Measurements from ENCODE around the gene LRFN5. TPM values are rescaled to one million over a fixed set of nuclear protein-coding genes. Genes with fewer than 3 reads are reported as not detected.
A peak's percentile ranks its signal among the peaks of the same experiment; 100 is the strongest.

LRFN5 gene
- total and polyA plus RNA-seq, 9 donors: 5.6 to 13.7 (median 9.6) TPM

DNA sequence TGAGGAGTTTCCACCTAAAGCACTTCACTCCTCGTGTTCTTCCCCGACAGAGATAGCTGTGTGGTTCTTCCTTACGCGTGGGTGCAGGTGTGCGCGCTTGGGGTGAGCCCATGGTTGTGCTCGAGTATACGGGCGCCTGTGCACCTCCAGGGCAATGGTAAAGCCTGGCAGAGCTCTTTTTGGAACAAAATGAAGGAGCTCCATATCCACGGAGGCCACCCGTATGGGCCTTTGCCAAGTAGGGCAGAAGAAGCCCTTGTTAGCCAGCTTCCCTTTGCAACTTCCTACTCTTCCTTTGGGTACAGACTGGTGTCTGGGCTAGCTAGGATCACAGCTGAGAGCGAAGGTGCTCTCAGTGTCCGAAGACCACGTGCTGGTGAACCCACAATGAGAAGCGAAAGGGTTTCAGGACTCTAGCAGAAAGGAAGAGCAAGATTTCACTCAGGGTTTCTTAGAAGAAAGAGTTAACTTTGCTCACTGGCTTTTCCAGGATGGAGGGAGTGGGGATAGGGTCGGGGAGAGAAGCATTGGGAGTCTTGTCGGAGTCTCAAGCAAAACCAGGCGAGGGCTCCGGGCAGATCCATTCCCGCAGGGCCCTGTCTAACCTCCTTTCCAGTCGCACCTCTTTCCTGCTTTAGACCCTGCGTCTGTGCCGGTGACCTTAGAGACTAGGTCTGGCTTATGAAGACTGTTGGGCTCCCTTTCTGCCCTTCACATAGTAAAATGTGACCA is 960 bp upstream of the LRFN5 start:
- WGBS (ENCODE audit: insufficient coverage): 0% methylated on average over 16 of the region's 23 CpGs
- H3K4me1 ChIP-seq (ENCODE audit: control insufficient read depth, insufficient read depth, low read length): peaks cover 14% of the 10 kb centered on the region

DNA sequence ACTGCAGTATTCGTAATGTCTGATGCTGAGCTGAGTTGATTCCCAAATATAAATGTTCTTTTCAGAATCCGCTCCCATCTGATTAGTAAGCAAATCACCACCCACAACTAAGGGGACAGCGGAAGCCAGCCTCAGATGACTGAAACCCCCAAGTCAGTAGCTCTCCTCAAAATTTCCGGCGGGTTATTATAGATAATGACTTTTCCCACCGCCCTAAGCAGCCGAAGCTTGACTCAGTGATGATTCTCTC is 469 bp upstream of the LRFN5 start:
- peaks cover 8% of the 10 kb centered on the region for H3K27me3 ChIP-seq (ENCODE audit: control insufficient read depth, insufficient read depth, low read length)
- H3K4me1 ChIP-seq (ENCODE audit: control insufficient read depth, insufficient read depth, low read length): peaks cover 14% of the 10 kb centered on the region
- H3K4me3 ChIP-seq (ENCODE audit: low read length): peak overlapping the region; percentile 63
- H3K9me3 ChIP-seq (replicated peaks; ENCODE audit: control insufficient read depth, low read depth, low read length): no peaks in the 10 kb centered on the region
- no peak for DNase-seq
- whole genome bisulfite sequencing (ENCODE audit: insufficient coverage): 0% methylated on average over 2 of the region's 7 CpGs
- H3K36me3 ChIP-seq (ENCODE audit: control insufficient read depth, insufficient read depth, low read length): no peaks in the 10 kb centered on the region
- peak overlapping the region; percentile 96 for H3K27ac ChIP-seq (ENCODE audit: low read length)

More for the DNA sequence above, 960 bp upstream of the LRFN5 start:
- no peaks in the 10 kb centered on the region for H3K36me3 ChIP-seq (ENCODE audit: control insufficient read depth, insufficient read depth, low read length)
- peaks cover 8% of the 10 kb centered on the region for H3K27me3 ChIP-seq (ENCODE audit: control insufficient read depth, insufficient read depth, low read length)
- peak overlapping the region; percentile 63 for H3K4me3 ChIP-seq (ENCODE audit: low read length)
- peak overlapping the region; percentile 96 for H3K27ac ChIP-seq (ENCODE audit: low read length)
- no peaks in the 10 kb centered on the region for H3K9me3 ChIP-seq (replicated peaks; ENCODE audit: control insufficient read depth, low read depth, low read length)
- peak; percentile 92 for DNase-seq

DNA sequence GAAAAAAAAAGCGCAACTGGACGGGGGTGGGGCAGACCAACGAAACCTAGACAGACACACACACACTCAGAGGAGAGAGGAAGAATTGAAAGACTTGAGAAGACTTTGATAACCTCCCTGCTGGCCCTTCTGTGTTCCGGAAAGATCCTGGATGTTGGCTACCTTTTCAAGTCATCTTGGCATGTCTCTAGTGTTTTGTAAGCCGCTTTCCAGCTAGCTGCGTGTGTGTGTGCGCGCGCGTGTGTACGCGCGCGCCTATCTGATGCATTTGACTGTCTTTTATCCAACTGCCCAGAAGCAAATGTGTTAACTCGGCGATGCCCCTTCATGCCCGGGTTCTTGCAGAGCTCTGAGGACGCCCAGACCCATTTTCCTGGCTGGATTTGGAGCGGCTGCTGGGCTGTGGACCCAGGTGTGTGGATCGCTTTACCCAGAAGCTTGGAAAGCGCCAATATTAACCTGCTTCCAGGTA is 664 bp downstream of the LRFN5 start:
- Histone ChIP-seq H3K4me1 (ENCODE audit: control insufficient read depth, insufficient read depth, low read length) (peaks cover 10% of the 10 kb centered on the region), H3K27ac (ENCODE audit: low read length) (peak overlapping the region; percentile 96), H3K27me3 (ENCODE audit: control insufficient read depth, insufficient read depth, low read length) (peaks cover 8% of the 10 kb centered on the region), H3K36me3 (ENCODE audit: control insufficient read depth, insufficient read depth, low read length) (no peaks in the 10 kb centered on the region), H3K9me3 (replicated peaks; ENCODE audit: control insufficient read depth, low read depth, low read length) (no peaks in the 10 kb centered on the region), H3K4me3 (ENCODE audit: low read length) (peak overlapping the region; percentile 63)
- no peak for DNase-seq
- WGBS (ENCODE audit: insufficient coverage): 0% methylated on average over 18 of the region's 21 CpGs

DNA sequence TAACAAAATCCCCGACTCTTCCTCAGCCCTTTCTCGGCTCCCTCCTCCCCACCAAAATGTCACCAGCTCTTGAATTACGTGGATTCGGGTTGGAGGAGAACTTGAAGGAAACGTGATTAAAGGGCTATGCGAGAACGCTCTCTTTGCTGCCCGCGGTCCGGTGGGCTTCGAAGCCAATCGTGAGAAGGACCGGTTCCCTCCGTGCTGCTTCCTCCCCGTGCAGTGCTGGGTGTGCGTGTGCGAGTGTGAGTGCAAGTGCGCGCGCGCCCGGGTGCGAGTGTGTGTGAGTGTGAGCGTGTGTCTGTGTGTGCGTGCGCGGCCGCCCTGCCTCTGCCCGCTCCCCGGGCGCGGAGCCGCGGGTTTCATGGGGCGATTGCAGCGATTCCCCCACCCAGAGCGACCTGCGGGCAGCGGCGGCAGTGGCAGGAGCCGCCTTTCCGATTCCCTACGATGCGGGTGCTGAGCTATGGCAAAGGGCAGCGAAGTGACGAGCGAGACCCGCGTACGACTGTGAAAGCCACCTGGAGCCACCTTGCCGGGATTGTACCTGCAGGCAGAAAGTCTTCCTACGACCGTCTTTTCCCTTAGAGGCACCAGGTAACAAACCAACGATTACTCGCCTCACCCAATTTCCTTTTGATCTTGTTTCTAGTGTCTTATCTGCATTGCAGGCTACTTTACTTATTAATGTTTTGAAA is 1.4 kb downstream of the LRFN5 start:
- Histone ChIP-seq H3K9me3 (replicated peaks; ENCODE audit: control insufficient read depth, low read depth, low read length) (no peaks in the 10 kb centered on the region), H3K27me3 (ENCODE audit: control insufficient read depth, insufficient read depth, low read length) (peaks cover 8% of the 10 kb centered on the region), H3K27ac (ENCODE audit: low read length) (peak overlapping the region; percentile 96), H3K36me3 (ENCODE audit: control insufficient read depth, insufficient read depth, low read length) (no peaks in the 10 kb centered on the region), H3K4me3 (ENCODE audit: low read length) (peak overlapping the region; percentile 63), H3K4me1 (ENCODE audit: control insufficient read depth, insufficient read depth, low read length) (peaks cover 10% of the 10 kb centered on the region)
- DNase-seq: peak; percentile 51
- 0% methylated on average over 41 of the region's 55 CpGs for WGBS (ENCODE audit: insufficient coverage)

DNA sequence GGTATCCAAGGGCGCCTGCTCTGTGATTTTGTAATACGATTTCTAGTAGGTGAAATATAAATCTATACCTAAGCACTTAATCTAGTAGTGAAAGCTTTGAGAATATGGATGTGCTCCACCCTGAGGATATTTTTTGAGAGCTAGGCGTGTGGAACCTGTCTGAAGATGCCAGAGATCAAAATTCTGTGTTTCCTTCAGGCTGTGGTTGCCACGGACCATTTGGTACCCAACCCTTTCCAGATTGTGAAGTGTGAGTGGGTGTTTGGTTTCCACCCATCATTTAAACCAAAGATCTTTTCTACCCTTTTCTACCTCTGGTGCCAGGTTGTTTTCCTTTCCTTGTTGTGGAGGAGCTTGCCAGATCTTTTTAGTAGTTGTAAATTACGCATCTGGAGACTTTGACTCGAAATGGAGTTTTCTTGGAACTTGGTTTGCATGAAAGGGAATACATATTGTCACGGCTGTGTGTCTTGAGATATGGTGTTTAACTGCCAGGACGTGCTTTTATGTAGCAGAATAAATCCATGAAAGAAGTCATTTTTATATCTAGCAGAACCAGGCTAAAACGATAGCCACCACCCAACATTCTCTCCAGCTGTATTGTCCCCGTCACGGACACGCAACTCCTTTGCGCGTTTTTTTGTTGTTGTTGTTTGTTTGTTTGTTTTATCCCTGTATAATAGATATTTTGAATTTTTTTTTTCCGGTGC is 2.2 kb downstream of the LRFN5 start:
- peak overlapping the region; percentile 63 for H3K4me3 ChIP-seq (ENCODE audit: low read length)
- no peaks in the 10 kb centered on the region for H3K36me3 ChIP-seq (ENCODE audit: control insufficient read depth, insufficient read depth, low read length)
- peaks cover 8% of the 10 kb centered on the region for H3K27me3 ChIP-seq (ENCODE audit: control insufficient read depth, insufficient read depth, low read length)
- H3K9me3 ChIP-seq (replicated peaks; ENCODE audit: control insufficient read depth, low read depth, low read length): no peaks in the 10 kb centered on the region
- WGBS (ENCODE audit: insufficient coverage): 0% methylated on average over 2 of the region's 15 CpGs
- peaks cover 10% of the 10 kb centered on the region for H3K4me1 ChIP-seq (ENCODE audit: control insufficient read depth, insufficient read depth, low read length)
- H3K27ac ChIP-seq (ENCODE audit: low read length): peak overlapping the region; percentile 96
- DNase-seq: peak; percentile 46

DNA sequence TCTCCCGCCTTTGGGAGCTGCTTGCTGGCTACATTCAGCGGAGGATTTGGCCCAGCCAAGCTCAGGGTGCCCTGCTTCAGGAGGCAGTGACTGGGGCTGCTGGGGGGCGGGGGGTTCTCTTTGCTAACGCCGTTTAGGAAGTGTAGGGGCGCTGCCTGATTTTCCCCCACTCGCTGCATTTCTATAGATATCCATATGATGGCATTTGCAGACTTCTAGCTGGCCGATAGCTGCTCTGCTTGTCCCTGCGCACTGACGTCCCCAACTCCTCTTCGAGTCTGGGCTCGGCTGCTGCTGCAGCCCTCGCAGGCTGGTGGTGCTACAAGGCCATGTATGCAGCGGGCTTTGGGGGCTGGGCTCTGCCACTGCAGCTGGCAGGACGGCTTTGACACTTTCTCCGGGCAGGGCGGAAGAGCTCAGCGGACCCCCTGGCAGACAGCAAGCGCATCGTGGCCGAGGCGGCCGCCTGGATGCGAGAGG is 3.1 kb downstream of the LRFN5 start:
- WGBS (ENCODE audit: insufficient coverage): 0% methylated on average over 11 of the region's 24 CpGs
- Histone ChIP-seq H3K4me1 (ENCODE audit: control insufficient read depth, insufficient read depth, low read length) (peaks cover 8% of the 10 kb centered on the region), H3K27ac (ENCODE audit: low read length) (peak overlapping the region; percentile 84), H3K9me3 (replicated peaks; ENCODE audit: control insufficient read depth, low read depth, low read length) (no peaks in the 10 kb centered on the region), H3K27me3 (ENCODE audit: control insufficient read depth, insufficient read depth, low read length) (peaks cover 8% of the 10 kb centered on the region), H3K36me3 (ENCODE audit: control insufficient read depth, insufficient read depth, low read length) (no peaks in the 10 kb centered on the region), H3K4me3 (ENCODE audit: low read length) (peak overlapping the region; percentile 63)
- peak; percentile 96 for DNase-seq

DNA sequence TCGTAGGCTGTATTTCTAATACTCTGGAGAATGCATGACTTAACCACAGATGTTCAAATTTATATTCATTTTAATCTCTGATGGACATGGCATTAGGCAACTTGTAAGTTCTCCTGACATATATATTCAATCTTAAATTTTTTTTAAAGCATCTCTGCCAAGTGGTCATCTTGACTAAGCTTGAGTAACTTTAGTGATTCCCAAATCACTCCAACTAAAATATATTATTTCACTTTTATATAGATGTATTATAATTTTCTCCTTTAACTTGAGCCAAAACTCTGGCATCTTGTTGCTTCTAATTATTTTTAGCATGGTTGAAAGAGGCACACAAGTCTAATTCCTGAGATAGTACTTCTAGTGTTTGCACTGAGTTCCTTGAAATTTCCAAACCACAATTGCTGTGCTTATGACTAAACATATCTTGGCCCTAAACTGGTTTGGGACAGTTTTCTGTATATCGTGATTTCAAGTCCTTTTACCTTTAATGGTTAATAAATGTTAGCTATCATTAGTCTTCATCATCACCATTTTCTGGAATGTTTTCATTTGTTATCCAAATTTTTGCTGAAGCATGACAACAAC is 8.4 kb downstream of the LRFN5 start:
- DNase-seq: no peak
- WGBS (ENCODE audit: insufficient coverage): no CpG with 5 or more reads among the region's 2 CpGs
- H3K4me1 ChIP-seq (ENCODE audit: control insufficient read depth, insufficient read depth, low read length): peaks cover under 1% of the 10 kb centered on the region
- H3K4me3 ChIP-seq (ENCODE audit: low read length): no peak overlapping the region
- no peaks in the 10 kb centered on the region for H3K27me3 ChIP-seq (ENCODE audit: control insufficient read depth, insufficient read depth, low read length)
- H3K36me3 ChIP-seq (ENCODE audit: control insufficient read depth, insufficient read depth, low read length): no peaks in the 10 kb centered on the region
- H3K9me3 ChIP-seq (replicated peaks; ENCODE audit: control insufficient read depth, low read depth, low read length): no peaks in the 10 kb centered on the region
- no peak overlapping the region for H3K27ac ChIP-seq (ENCODE audit: low read length)

DNA sequence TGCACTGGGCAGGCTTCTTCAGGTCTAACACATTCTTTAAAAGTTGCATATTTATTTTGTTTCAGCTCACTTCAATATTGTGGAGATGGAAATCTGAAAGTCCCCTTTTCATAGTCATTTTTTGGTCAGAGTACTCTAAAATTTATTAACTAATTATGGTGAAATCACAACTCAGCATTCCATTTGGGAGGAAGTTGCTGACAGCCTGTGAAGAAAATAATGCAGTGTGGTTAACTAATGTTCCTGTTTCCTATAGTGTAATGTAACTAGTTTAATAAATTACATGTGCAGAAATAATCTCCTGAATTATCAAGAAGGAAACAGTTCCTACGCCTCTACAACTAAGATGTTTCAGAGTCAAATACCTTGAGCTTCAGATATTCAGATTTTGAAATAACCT is 17.1 kb downstream of the LRFN5 start:
- H3K4me1 ChIP-seq (ENCODE audit: control insufficient read depth, insufficient read depth, low read length): no peaks in the 10 kb centered on the region
- no peaks in the 10 kb centered on the region for H3K27me3 ChIP-seq (ENCODE audit: control insufficient read depth, insufficient read depth, low read length)
- no peaks in the 10 kb centered on the region for H3K36me3 ChIP-seq (ENCODE audit: control insufficient read depth, insufficient read depth, low read length)
- no peak for DNase-seq
- H3K27ac ChIP-seq (ENCODE audit: low read length): no peak overlapping the region
- H3K9me3 ChIP-seq (replicated peaks; ENCODE audit: control insufficient read depth, low read depth, low read length): no peaks in the 10 kb centered on the region
- no peak overlapping the region for H3K4me3 ChIP-seq (ENCODE audit: low read length)
- no CpG with 5 or more reads among the region's 1 CpG for WGBS (ENCODE audit: insufficient coverage)

DNA sequence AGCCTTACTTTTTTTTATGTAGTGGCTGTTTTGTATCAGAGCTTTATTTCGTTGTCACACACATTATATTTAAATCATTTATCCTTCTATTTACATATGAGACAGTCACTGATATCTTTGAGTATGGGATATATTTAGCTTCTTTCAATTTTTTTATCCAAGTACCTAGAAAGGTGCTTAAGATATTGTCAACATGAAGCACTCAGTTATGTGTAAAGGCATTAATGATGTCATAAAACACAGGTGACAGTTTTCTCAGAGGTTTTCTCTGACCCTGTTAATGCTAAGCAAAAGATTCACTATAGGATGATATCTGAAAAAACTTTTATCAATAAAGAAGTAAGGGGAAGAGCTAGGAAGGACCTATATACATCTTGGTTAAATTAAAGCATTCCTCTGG is 23.2 kb downstream of the LRFN5 start:
- Histone ChIP-seq H3K36me3 (ENCODE audit: control insufficient read depth, insufficient read depth, low read length) (no peaks in the 10 kb centered on the region), H3K4me1 (ENCODE audit: control insufficient read depth, insufficient read depth, low read length) (no peaks in the 10 kb centered on the region), H3K4me3 (ENCODE audit: low read length) (no peak overlapping the region), H3K27ac (ENCODE audit: low read length) (no peak overlapping the region), H3K27me3 (ENCODE audit: control insufficient read depth, insufficient read depth, low read length) (no peaks in the 10 kb centered on the region), H3K9me3 (replicated peaks; ENCODE audit: control insufficient read depth, low read depth, low read length) (no peaks in the 10 kb centered on the region)
- WGBS (ENCODE audit: insufficient coverage): no CpG with 5 or more reads among the region's 1 CpG
- no peak for DNase-seq

DNA sequence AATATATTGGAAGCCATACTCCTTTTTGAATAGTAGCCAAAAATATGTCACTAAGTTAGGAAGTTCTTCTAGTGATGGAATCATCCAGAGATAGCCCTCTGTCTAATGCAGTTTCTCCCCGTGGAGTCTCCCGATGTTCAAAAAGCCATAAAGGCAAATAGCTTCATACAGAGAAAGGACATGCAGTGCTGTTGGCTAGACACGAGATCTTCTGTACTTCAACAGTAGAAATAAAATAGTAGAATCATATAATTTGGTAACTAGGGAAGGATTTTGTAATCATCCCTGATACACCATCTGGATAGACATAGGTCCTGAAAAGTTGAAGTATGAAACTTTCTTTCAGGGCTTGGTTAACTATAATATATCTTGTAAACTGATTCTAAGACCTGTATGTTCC is 27.6 kb downstream of the LRFN5 start:
- no peaks in the 10 kb centered on the region for H3K4me1 ChIP-seq (ENCODE audit: control insufficient read depth, insufficient read depth, low read length)
- peak; percentile 64 for DNase-seq
- no peak overlapping the region for H3K4me3 ChIP-seq (ENCODE audit: low read length)
- no CpG with 5 or more reads among the region's 3 CpGs for WGBS (ENCODE audit: insufficient coverage)
- H3K36me3 ChIP-seq (ENCODE audit: control insufficient read depth, insufficient read depth, low read length): no peaks in the 10 kb centered on the region
- no peak overlapping the region for H3K27ac ChIP-seq (ENCODE audit: low read length)
- H3K27me3 ChIP-seq (ENCODE audit: control insufficient read depth, insufficient read depth, low read length): no peaks in the 10 kb centered on the region
- H3K9me3 ChIP-seq (replicated peaks; ENCODE audit: control insufficient read depth, low read depth, low read length): no peaks in the 10 kb centered on the region
